HL-60 (cell line): Measurements from ENCODE around the gene AP1S3.

Experiments
- CTCF ChIP-seq: IDR thresholded peaks from one replicate; pipeline ENCODE4 v1.5.1; 2011; ENCODE audit warnings: low read length, control low read depth, inconsistent platforms; ENCODE audit not compliant: insufficient read depth
- GABPA ChIP-seq: IDR thresholded peaks from 2 replicates; pipeline ENCODE4 v1.6.1; 2012; ENCODE audit warnings: low read depth
- POLR2AphosphoS5 ChIP-seq: IDR thresholded peaks from 2 replicates; pipeline ENCODE4 v1.6.1; 2012; ENCODE audit warnings: low read depth
- SPI1 ChIP-seq: IDR thresholded peaks from 2 replicates; pipeline ENCODE4 v1.6.1; 2012; ENCODE audit warnings: low read depth, mild to moderate bottlenecking, borderline replicate concordance
- TF ChIP-seq, protein P1 (sequence below): IDR thresholded peaks from 2 replicates; pipeline ENCODE4 v1.6.1; 2012; ENCODE audit warnings: low read depth; ENCODE audit not compliant: insufficient replicate concordance

- no peak for TF ChIP-seq CTCF
- TF ChIP-seq, protein P1, sequence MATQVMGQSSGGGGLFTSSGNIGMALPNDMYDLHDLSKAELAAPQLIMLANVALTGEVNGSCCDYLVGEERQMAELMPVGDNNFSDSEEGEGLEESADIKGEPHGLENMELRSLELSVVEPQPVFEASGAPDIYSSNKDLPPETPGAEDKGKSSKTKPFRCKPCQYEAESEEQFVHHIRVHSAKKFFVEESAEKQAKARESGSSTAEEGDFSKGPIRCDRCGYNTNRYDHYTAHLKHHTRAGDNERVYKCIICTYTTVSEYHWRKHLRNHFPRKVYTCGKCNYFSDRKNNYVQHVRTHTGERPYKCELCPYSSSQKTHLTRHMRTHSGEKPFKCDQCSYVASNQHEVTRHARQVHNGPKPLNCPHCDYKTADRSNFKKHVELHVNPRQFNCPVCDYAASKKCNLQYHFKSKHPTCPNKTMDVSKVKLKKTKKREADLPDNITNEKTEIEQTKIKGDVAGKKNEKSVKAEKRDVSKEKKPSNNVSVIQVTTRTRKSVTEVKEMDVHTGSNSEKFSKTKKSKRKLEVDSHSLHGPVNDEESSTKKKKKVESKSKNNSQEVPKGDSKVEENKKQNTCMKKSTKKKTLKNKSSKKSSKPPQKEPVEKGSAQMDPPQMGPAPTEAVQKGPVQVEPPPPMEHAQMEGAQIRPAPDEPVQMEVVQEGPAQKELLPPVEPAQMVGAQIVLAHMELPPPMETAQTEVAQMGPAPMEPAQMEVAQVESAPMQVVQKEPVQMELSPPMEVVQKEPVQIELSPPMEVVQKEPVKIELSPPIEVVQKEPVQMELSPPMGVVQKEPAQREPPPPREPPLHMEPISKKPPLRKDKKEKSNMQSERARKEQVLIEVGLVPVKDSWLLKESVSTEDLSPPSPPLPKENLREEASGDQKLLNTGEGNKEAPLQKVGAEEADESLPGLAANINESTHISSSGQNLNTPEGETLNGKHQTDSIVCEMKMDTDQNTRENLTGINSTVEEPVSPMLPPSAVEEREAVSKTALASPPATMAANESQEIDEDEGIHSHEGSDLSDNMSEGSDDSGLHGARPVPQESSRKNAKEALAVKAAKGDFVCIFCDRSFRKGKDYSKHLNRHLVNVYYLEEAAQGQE = no peak
- TF ChIP-seq POLR2AphosphoS5 = no peak
- TF ChIP-seq GABPA = no peak
- no peak for TF ChIP-seq SPI1
These were observed 23.7 kb upstream of the AP1S3 start for GRCh38 chr2:223860809-223861738.
